Neuronal stem cell (in vitro differentiated cells): ENCODE results near the gene SRP9. TPM values are rescaled to one million over a fixed set of nuclear protein-coding genes. Genes with fewer than 3 reads are reported as not detected.
"Not testable (repeated sequence)": the region's sequence is repeated elsewhere in the genome, so short reads cannot be mapped to it uniquely, and the experiment has no call there.

Experiments used
- DNase-seq: peaks from one replicate; pipeline ENCODE4 v3.0.0-alpha.2; 2013; ENCODE audit warnings: low spot score
- H2AFZ ChIP-seq: one replicate; pipeline ENCODE4 v1.6.1; 2013; ENCODE audit warnings: mild to moderate bottlenecking, low read length, inconsistent platforms
- H2AK5ac ChIP-seq: 2 replicates; pipeline ENCODE4 v1.6.1; 2013; ENCODE audit warnings: low read depth, mild to moderate bottlenecking, inconsistent platforms, low read length, moderate library complexity, mixed read lengths
- H2BK120ac ChIP-seq: 2 replicates; pipeline ENCODE4 v1.6.1; 2013; ENCODE audit warnings: low read depth, mild to moderate bottlenecking, inconsistent platforms, low read length, moderate library complexity, mixed read lengths
- H2BK12ac ChIP-seq: one replicate; pipeline ENCODE4 v1.6.1; 2013; ENCODE audit warnings: low read length, inconsistent platforms
- H2BK15ac ChIP-seq: 2 replicates; pipeline ENCODE4 v1.6.1; 2013; ENCODE audit warnings: mild to moderate bottlenecking, low read length, inconsistent platforms, mixed read lengths
- H2BK5ac ChIP-seq: one replicate; pipeline ENCODE4 v1.6.1; 2013; ENCODE audit warnings: inconsistent platforms, mild to moderate bottlenecking, low read length, moderate library complexity
- H3K14ac ChIP-seq: one replicate; pipeline ENCODE4 v1.6.1; 2013; ENCODE audit warnings: low read length, inconsistent platforms
- H3K18ac ChIP-seq: 2 replicates; pipeline ENCODE4 v1.6.1; 2013; ENCODE audit warnings: low read length, inconsistent platforms
- H3K23ac ChIP-seq: 2 replicates; pipeline ENCODE4 v1.6.1; 2013; ENCODE audit warnings: low read depth, mild to moderate bottlenecking, mixed read lengths, low read length, inconsistent platforms; ENCODE audit not compliant: poor library complexity
- H3K27ac ChIP-seq: replicated peaks from 3 replicates; pipeline ENCODE4 v1.5.1; 2013; ENCODE audit warnings: low read length, inconsistent platforms
- H3K27me3 ChIP-seq, 3 experiments: 2 replicates each; pipeline ENCODE4 v1.6.1; 2013; ENCODE audit warnings: low read length in 3 of 3, mild to moderate bottlenecking in 2 of 3, inconsistent platforms in 1 of 3, low read depth in 1 of 3, mixed read lengths in 1 of 3, moderate library complexity in 1 of 3; ENCODE audit not compliant: control insufficient read depth in 3 of 3, insufficient read depth in 3 of 3
- H3K36me3 ChIP-seq, 2 donors: replicated peaks in 1 of 2; 2 replicates each; pipeline ENCODE4 v1.6.1; 2013; ENCODE audit warnings: low read length in 2 of 2; ENCODE audit not compliant: control insufficient read depth in 2 of 2, insufficient read depth in 2 of 2
- H3K4ac ChIP-seq: 2 replicates; pipeline ENCODE4 v1.6.1; 2013; ENCODE audit warnings: inconsistent platforms, mild to moderate bottlenecking, low read length, moderate library complexity
- H3K4me1 ChIP-seq, 2 donors: 1 replicate in 1 of 2; 2 replicates in 1 of 2; pipeline ENCODE4 v1.6.1; 2013; ENCODE audit warnings: low read length in 2 of 2, low read depth in 1 of 2; ENCODE audit not compliant: control insufficient read depth in 2 of 2, insufficient read depth in 1 of 2
- H3K4me2 ChIP-seq: one replicate; pipeline ENCODE4 v1.6.1; 2013; ENCODE audit warnings: mild to moderate bottlenecking, low read length, inconsistent platforms; ENCODE audit not compliant: insufficient read depth, poor library complexity, severe bottlenecking
- H3K4me3 ChIP-seq, 2 donors: 2 replicates each; pipeline ENCODE4 v1.5.1; 2013; ENCODE audit warnings: low read length in 2 of 2, mild to moderate bottlenecking in 2 of 2, inconsistent platforms in 1 of 2, moderate library complexity in 1 of 2
- H3K79me1 ChIP-seq: one replicate; pipeline ENCODE4 v1.6.1; 2013; ENCODE audit warnings: low read depth, mild to moderate bottlenecking, inconsistent platforms, low read length, moderate library complexity
- H3K9ac ChIP-seq: one replicate; pipeline ENCODE4 v1.6.1; 2013; ENCODE audit warnings: mild to moderate bottlenecking, low read depth, low read length, inconsistent platforms; ENCODE audit not compliant: poor library complexity
- H3K9me3 ChIP-seq, 2 donors: replicated peaks in 1 of 2; 2 replicates each; pipeline versions ENCODE3 to v1.6.1; 2013; ENCODE audit warnings: low read length in 2 of 2, mild to moderate bottlenecking in 2 of 2, inconsistent platforms in 1 of 2, low read depth in 1 of 2, mixed read lengths in 1 of 2, moderate library complexity in 1 of 2; ENCODE audit not compliant: control insufficient read depth in 2 of 2, insufficient read depth in 1 of 2
- H4K8ac ChIP-seq: one replicate; pipeline ENCODE4 v1.6.1; 2013; ENCODE audit warnings: low read depth, mild to moderate bottlenecking, inconsistent platforms, low read length, moderate library complexity
- H4K91ac ChIP-seq: one replicate; pipeline ENCODE4 v1.6.1; 2013; ENCODE audit warnings: low read length, low read depth, mild to moderate bottlenecking, inconsistent platforms; ENCODE audit not compliant: poor library complexity
- WGBS, 2 donors: extraction: QIAGEN DNeasy Blood & Tissue Kit; methylation state at CpG; one replicate each; pipeline ENCODE4 v1.1.7; 2013; ENCODE audit warnings: missing lambda C conversion rate in 2 of 2, mixed read lengths in 1 of 2; ENCODE audit not compliant: insufficient read length in 2 of 2, insufficient replicate concordance in 1 of 2; ENCODE audit errors: extremely low coverage in 2 of 2; 5-methylcytosine and 5-hydroxymethylcytosine counted together
- small RNA-seq: library from polyadenylated mRNA; stranded (forward); fragments of <200 nt; extraction: miRNeasy Mini kit (QIAGEN cat#:217004); gene quantifications from one replicate; pipeline ENCODE3, GENCODE V24; 2013; ENCODE audit not compliant: insufficient read depth

SRP9 gene

DNA sequence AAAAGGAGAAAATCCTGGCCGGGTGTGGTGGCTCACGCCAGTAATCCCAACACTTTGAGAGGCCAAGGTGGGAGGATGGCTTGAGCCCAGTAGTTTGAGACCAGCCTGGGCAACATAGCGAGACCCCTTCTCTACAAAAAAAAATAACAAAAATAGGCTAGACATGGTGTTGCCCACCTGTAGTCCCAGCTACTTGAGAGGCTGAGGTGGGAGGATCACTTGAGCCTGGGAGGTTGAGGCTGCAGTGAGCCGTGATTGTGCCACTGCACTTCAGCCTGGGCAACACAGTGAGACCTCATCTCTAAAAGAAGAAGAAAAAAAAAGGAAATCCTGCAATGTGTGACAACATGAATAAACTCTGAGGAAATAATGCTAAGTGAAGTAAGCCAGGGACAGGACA is 58.7 kb downstream of the SRP9 start:
- not testable (repeated sequence) for H2BK120ac ChIP-seq, H2AFZ ChIP-seq, H3K23ac ChIP-seq, H3K27ac ChIP-seq, DNase-seq, H3K14ac ChIP-seq, H3K27me3 ChIP-seq, H2BK15ac ChIP-seq, H3K4me1 ChIP-seq, H2AK5ac ChIP-seq, H3K9ac ChIP-seq, H3K18ac ChIP-seq, H2BK5ac ChIP-seq, H4K91ac ChIP-seq, H3K4ac ChIP-seq, H3K4me2 ChIP-seq, H4K8ac ChIP-seq, H3K9me3 ChIP-seq, H2BK12ac ChIP-seq, H3K4me3 ChIP-seq, H3K79me1 ChIP-seq
- H3K36me3 ChIP-seq: peaks cover 3 to 51% of the 10 kb centered on the region in 2 donors
- WGBS, 2 donors: no CpG with 5 or more reads among the region's 4 CpGs

DNA sequence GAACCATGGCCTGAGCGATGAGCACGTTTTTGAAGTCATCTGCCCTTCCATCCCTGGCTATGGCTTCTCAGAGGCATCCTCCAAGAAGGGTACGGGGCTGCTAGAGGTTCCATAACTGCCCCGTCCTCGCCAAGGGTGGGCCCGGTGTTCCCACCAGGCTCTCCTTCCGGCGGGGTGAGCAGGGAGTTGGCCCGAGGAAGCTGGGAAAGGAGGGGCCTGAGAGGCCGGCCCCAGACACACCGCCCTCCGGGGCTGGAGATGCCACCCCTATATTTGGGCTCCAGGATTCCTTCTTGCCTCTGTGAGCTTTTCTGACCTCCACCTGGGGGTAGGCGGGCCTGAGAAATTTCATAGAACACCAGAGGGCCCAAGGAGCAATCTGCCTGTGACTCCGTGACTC is 61.2 kb downstream of the SRP9 start:
- H4K8ac ChIP-seq: no peak overlapping the region
- no peak overlapping the region for H4K91ac ChIP-seq
- DNase-seq: no peak
- H3K36me3 ChIP-seq: peaks cover 0 to 37% of the 10 kb centered on the region in 2 donors
- no peak overlapping the region for H3K4me3 ChIP-seq
- WGBS, 2 donors: no CpG with 5 or more reads among the region's 14 CpGs
- H2BK5ac ChIP-seq: no peak overlapping the region
- H3K18ac ChIP-seq: no peak overlapping the region
- no peak overlapping the region for H2AFZ ChIP-seq
- no peaks in the 10 kb centered on the region for H3K79me1 ChIP-seq
- peaks cover 0 to 1% of the 10 kb centered on the region in 2 donors for H3K9me3 ChIP-seq
- no peak overlapping the region for H3K14ac ChIP-seq
- no peak overlapping the region for H3K27ac ChIP-seq
- peak overlapping the region; percentile 75 for H3K23ac ChIP-seq
- H2BK15ac ChIP-seq: no peak overlapping the region
- no peaks in the 10 kb centered on the region for H3K4me1 ChIP-seq
- H3K4ac ChIP-seq: no peak overlapping the region
- no peak overlapping the region for H2BK120ac ChIP-seq
- no peaks in the 10 kb centered on the region for H3K27me3 ChIP-seq
- no peak overlapping the region for H2AK5ac ChIP-seq
- no peak overlapping the region for H2BK12ac ChIP-seq
- no peak overlapping the region for H3K9ac ChIP-seq
- no peak overlapping the region for H3K4me2 ChIP-seq

Small RNAs within 50 kb of the gene (small RNA-seq; reads per million reads assigned to genes)
- gene RNU6-1304P: not detected
